Muscle layer of duodenum (tissue), 2 donors: ENCODE results near the gene SLC30A5.
A peak's percentile ranks its signal among the peaks of the same experiment; 100 is the strongest.
"Not testable (repeated sequence)": the region's sequence is repeated elsewhere in the genome, so short reads cannot be mapped to it uniquely, and the experiment has no call there.

Experiments used
- H3K27ac ChIP-seq: one replicate; pipeline ENCODE4 v1.7.0; 2013; ENCODE audit warnings: mild to moderate bottlenecking, low read length
- H3K27me3 ChIP-seq: one replicate; pipeline ENCODE4 v1.7.0; 2013; ENCODE audit warnings: low read depth, mild to moderate bottlenecking, control low read depth, low read length
- H3K36me3 ChIP-seq, 2 donors: one replicate each; pipeline ENCODE4 v1.7.0; 2013; ENCODE audit warnings: low read length in 2 of 2, control low read depth in 1 of 2, mild to moderate bottlenecking in 1 of 2; ENCODE audit not compliant: insufficient read depth in 2 of 2, control insufficient read depth in 1 of 2
- H3K4me1 ChIP-seq, 2 donors: one replicate each; pipeline ENCODE4 v1.7.0; 2013; ENCODE audit warnings: low read length in 2 of 2, mild to moderate bottlenecking in 2 of 2, control low read depth in 1 of 2, moderate library complexity in 1 of 2; ENCODE audit not compliant: insufficient read depth in 2 of 2, control insufficient read depth in 1 of 2
- H3K4me3 ChIP-seq, 2 donors: one replicate each; pipeline ENCODE4 v1.7.0; 2013; ENCODE audit warnings: low read length in 2 of 2, low read depth in 1 of 2, mild to moderate bottlenecking in 1 of 2
- H3K9me3 ChIP-seq, 2 donors: one replicate each; pipeline ENCODE4 v1.7.0; 2013; ENCODE audit warnings: low read length in 2 of 2, control low read depth in 1 of 2, mild to moderate bottlenecking in 1 of 2; ENCODE audit not compliant: control insufficient read depth in 1 of 2
- donor health status: healthy.

SLC30A5 gene

GRCh38 chr5:69093771-69094482 lies at the start of gene SLC30A5:
SLC30A5 (plus strand) TSS chr5:69094014; CDS start chr5:69094256, 242 bp downstream.
- H3K4me1 ChIP-seq: peaks cover 0 to 9% of the 10 kb centered on the region in 2 donors

DNA sequence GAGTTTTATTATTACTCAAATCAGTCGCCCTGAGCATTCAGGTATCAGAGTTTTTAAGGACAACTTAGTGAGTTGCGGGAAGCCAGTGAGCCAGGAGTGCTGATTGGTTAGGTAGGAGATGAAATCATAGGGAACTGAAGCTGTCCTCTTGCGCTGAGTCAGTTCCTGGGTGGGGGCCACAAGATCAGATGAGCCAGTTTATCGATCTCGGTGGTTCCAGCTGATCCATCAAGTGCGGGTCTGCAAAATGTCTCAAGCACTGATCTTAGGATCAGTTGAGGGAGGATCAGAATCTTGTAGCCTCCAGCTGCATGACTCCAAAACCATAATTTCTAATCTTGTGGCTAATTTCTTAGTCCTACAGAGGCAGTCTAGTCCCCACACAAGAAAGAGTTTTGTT lies 48.6 kb upstream of the SLC30A5 start:
- not testable (repeated sequence) for H3K4me3 ChIP-seq, H3K27me3 ChIP-seq, H3K4me1 ChIP-seq, H3K9me3 ChIP-seq, H3K36me3 ChIP-seq, H3K27ac ChIP-seq

More at GRCh38 chr5:69093771-69094482, at the start of gene SLC30A5:
- peak within 1 kb of the TSS; percentile 79 to 80 for H3K4me3 ChIP-seq
- H3K9me3 ChIP-seq: no peaks in the 10 kb centered on the region
- peak within 1 kb of the TSS; percentile 91 for H3K27ac ChIP-seq
- H3K36me3 ChIP-seq: no peaks in the 10 kb centered on the region
- H3K27me3 ChIP-seq: no peaks in the 10 kb centered on the region

DNA sequence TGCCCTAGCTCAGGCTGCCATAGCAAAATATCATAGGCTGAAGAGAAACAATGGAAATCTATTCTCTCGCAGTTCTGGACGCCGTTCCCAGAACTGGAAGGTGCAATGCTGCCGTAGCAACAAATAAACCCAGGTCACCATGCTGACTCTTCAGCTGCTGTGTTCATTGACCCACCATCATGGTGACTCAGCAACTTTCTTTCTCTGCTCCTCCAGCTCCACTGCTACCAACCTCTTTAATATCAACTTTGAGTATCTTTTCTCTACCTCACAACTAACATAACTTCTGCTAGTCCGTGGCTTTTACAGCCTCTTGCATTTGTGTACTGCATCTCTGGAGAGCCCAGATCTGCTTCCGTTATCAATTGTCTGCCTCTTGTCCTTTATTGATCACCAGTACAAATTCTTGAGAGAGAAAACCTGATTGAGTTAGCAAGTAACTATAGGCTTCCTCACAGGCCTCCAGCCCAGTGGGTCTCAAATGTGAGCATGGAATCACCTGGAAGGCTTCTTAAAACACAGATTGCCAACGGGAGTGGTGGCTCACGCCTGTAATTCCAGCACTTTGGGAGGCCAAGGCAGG lies 47.3 kb upstream of the SLC30A5 start:
- Histone ChIP-seq H3K4me1 (no peaks in the 10 kb centered on the region), H3K27ac (no peak overlapping the region), H3K4me3 (no peak overlapping the region), H3K36me3 (no peaks in the 10 kb centered on the region), H3K27me3 (no peaks in the 10 kb centered on the region), H3K9me3 (no peaks in the 10 kb centered on the region)

DNA sequence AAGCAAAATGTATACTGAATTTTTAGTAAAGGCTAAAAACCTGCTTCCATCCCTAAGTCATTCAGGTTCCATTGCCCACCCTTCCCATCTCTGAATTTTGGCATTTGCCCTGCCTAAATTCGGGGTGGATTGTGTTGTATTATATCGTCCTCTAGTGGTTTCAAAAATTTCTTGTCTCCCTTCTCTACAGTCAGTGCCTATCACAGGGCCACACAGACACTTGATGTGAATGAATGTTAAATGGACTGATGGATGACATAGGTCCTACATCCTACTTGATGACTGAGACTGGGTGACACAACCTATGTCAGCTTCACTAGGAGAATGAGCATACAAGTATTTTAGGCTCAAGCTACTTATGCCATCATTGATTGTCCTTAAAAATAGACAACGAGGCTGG lies 45.6 kb upstream of the SLC30A5 start:
- Histone ChIP-seq H3K36me3 (no peaks in the 10 kb centered on the region), H3K4me3 (no peak overlapping the region), H3K4me1 (no peaks in the 10 kb centered on the region), H3K27me3 (no peaks in the 10 kb centered on the region), H3K9me3 (no peaks in the 10 kb centered on the region), H3K27ac (no peak overlapping the region)

GRCh38 chr5:69049151-69049550 lies 44.7 kb upstream of the SLC30A5 start:
- Histone ChIP-seq H3K4me1 (no peaks in the 10 kb centered on the region), H3K27me3 (no peaks in the 10 kb centered on the region), H3K36me3 (no peaks in the 10 kb centered on the region), H3K27ac (no peak overlapping the region), H3K4me3 (no peak overlapping the region), H3K9me3 (no peaks in the 10 kb centered on the region)

DNA sequence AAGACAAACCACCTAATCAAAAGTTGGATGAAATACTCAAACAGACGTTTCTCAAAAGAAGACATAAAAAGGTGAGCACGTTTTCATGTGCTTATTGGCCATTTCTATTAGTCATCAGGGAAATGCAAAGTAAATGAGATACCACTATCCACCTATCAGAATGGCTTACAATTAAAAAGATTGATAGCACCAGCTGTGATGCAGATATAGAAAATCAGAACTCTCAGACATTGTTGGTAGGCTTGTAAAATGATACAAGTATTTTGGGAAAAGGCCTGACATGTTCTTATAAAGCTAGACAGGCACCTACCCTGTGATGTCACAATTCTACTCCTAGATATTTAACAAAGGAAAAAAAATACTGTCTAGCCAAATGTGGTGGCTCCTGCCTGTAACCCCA lies 44.0 kb upstream of the SLC30A5 start:
- no peaks in the 10 kb centered on the region for H3K36me3 ChIP-seq
- no peak overlapping the region for H3K4me3 ChIP-seq
- no peaks in the 10 kb centered on the region for H3K27me3 ChIP-seq
- no peak overlapping the region for H3K27ac ChIP-seq
- no peaks in the 10 kb centered on the region for H3K4me1 ChIP-seq
- no peaks in the 10 kb centered on the region for H3K9me3 ChIP-seq

DNA sequence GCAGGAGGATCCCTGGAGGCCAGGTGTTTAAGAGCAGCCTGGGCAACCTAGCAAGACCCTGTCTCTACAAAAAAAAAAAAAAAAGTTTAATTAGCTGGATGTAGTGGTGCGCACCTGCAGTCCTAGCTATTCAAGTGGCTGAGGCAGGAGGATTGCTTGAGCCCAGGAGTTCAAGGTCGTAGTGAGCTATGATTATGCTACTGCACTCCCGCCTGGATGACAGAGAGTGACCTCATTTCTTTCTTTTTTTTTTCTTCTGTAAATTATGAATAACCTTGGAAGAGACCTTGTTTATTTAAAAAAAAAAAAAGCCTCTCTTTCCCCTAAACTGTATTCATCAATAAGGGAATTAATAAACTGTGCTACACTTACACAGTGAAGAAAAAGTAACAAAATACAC lies 43.6 kb upstream of the SLC30A5 start:
- no peaks in the 10 kb centered on the region for H3K36me3 ChIP-seq
- H3K4me1 ChIP-seq: no peaks in the 10 kb centered on the region
- H3K27me3 ChIP-seq: no peaks in the 10 kb centered on the region
- no peak overlapping the region for H3K4me3 ChIP-seq
- H3K27ac ChIP-seq: no peak overlapping the region
- no peaks in the 10 kb centered on the region for H3K9me3 ChIP-seq

DNA sequence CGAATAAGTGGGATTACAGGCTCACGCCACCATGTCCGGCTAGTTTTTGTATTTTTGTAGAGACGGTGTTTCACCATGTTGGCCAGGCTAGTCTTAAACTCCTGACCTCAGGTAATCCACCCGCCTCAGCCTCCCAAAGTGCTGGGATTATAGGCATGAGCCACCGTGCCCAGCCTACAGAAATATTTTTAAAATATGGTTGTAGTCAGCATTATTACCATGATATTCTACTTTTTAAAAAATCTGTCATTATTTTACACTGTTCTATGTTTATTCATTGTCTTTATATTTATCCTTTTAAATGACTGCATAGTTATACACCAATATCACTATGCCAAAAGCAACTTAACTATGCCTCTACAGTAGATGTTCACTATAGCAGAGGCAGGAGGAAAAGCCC lies 41.6 kb upstream of the SLC30A5 start:
- Histone ChIP-seq H3K36me3 (no peaks in the 10 kb centered on the region), H3K4me1 (no peaks in the 10 kb centered on the region), H3K27ac (no peak overlapping the region)

GRCh38 chr5:69074664-69075521 lies 18.9 kb upstream of the SLC30A5 start:
- Histone ChIP-seq H3K36me3 (no peaks in the 10 kb centered on the region), H3K27ac (no peak overlapping the region), H3K4me3 (no peak overlapping the region), H3K27me3 (no peaks in the 10 kb centered on the region), H3K9me3 (no peaks in the 10 kb centered on the region), H3K4me1 (no peaks in the 10 kb centered on the region)

More for the DNA sequence above, 41.6 kb upstream of the SLC30A5 start:
- no peak overlapping the region for H3K4me3 ChIP-seq
- H3K27me3 ChIP-seq: no peaks in the 10 kb centered on the region
- H3K9me3 ChIP-seq: no peaks in the 10 kb centered on the region

DNA sequence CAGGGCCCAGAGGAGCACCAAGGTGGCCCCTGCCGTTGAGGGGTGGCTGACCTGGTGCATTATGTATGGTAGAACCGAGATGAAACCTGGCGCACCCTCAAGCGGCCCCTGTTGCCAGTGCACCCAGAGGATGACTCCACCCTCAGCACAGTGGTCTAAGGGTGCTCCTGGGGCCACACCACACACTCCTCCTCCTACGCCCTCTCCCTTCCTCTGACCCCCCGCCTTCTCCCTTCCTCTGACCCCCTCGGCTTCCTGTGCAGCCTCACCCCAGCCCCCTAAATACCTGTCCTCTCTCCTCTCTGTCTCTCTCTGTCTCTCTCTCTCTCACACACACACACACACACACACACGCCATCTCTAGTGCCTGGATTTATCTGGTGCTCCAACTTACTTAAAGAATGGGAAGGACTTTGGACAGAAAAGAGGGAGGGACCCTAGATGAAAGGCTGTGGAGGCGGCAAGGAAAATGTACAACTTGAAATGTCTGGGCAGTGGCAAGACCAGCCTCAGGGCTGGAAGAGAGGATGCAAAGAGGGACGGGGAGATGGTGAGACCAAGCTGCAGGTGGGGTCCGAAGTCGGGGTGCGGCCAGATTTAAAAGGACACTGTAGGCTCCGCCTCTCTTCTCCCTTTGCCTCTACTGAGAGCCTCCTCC lies 18.2 kb upstream of the SLC30A5 start:
- H3K27ac ChIP-seq: no peak overlapping the region
- no peaks in the 10 kb centered on the region for H3K36me3 ChIP-seq
- no peak overlapping the region for H3K4me3 ChIP-seq
- H3K4me1 ChIP-seq: no peaks in the 10 kb centered on the region
- no peaks in the 10 kb centered on the region for H3K27me3 ChIP-seq
- H3K9me3 ChIP-seq: no peaks in the 10 kb centered on the region

DNA sequence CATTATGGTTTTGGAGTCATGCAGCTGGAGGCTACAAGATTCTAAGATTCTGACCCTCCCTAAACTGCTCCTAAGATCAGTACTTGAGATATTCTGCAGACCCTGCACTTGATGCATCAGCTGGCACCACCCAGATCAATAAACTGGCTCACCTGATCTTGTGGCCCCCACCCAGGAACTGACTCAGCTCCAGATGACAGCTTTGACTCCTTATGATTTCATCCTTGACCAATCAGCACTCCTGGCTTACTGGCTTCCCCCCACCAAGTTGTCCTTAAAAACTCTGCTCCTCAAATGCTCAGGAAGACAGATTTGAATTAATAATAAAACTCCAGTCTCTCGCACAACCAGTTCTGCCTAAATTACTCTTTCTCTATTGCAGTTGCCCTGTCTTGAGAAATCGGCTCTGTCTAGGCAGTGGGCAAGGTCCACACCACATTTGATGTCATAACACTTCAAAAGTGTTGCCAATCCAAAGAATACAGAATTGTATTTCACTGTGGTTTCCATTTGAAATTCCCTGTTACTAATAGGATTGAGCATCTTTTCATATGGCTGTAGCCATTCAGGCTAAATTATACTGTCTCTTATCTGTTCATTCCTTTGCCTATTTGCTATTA lies 14.8 kb upstream of the SLC30A5 start:
- Histone ChIP-seq H3K4me3 (no peak overlapping the region), H3K4me1 (no peaks in the 10 kb centered on the region), H3K9me3 (no peaks in the 10 kb centered on the region), H3K36me3 (no peaks in the 10 kb centered on the region), H3K27ac (no peak overlapping the region), H3K27me3 (no peaks in the 10 kb centered on the region)
